A673 (cell line): Measurements from ENCODE around the gene CIAO3. TPM values are rescaled to one million over a fixed set of nuclear protein-coding genes. Genes with fewer than 3 reads are reported as not detected.
"Not testable (repeated sequence)": the region's sequence is repeated elsewhere in the genome, so short reads cannot be mapped to it uniquely, and the experiment has no call there.

Experiments
- BruUV-seq: library from RNA; stranded (reverse); fragments of 400-500 nt; replicated peaks from 2 replicates; lab custom pipeline; 2021; lab: Mats Ljungman, UMichigan
- CTCF ChIA-PET: fragments of 300-600 bp; sonication (Branson Sonifier 250); formaldehyde crosslinking; loops from one replicate; lab custom pipeline; 2022; ENCODE audit warnings: antibody characterized with exemption; lab: Charles Lee
- POLR2A ChIA-PET: fragments of 300-600 bp; sonication (Branson Sonifier 250); formaldehyde crosslinking; loops from one replicate; lab custom pipeline; 2022; ENCODE audit warnings: antibody characterized with exemption; ENCODE audit not compliant: low non-redundant PET; lab: Charles Lee
- DNase-seq: peaks from one replicate; pipeline ENCODE4 v3.0.0-alpha.2; 2015; ENCODE audit warnings: low spot score
- H3K27ac ChIP-seq: fragments of 200-600 bp; sonication (generic); 2 replicates; pipeline ENCODE4 v1.5.1; 2016; ENCODE audit warnings: mixed run types, low read depth, mild to moderate bottlenecking, mixed read lengths, antibody characterized with exemption, low read length; ENCODE audit not compliant: poor library complexity, severe bottlenecking
- H3K27me3 ChIP-seq: fragments of 200-600 bp; sonication (generic); replicated peaks from 2 replicates; pipeline ENCODE4 v1.6.1; 2017; ENCODE audit warnings: mixed run types, low read depth, mild to moderate bottlenecking, mixed read lengths, antibody characterized with exemption, low read length; ENCODE audit not compliant: insufficient read depth, poor library complexity
- H3K36me3 ChIP-seq: fragments of 200-600 bp; sonication (generic); 2 replicates; pipeline ENCODE4 v1.6.1; 2016; ENCODE audit warnings: mixed run types, mild to moderate bottlenecking, mixed read lengths, antibody characterized with exemption, low read length; ENCODE audit not compliant: insufficient read depth, poor library complexity, severe bottlenecking
- H3K4me1 ChIP-seq: fragments of 200-600 bp; sonication (generic); 2 replicates; pipeline ENCODE4 v1.6.1; 2017; ENCODE audit warnings: mixed run types, mild to moderate bottlenecking, mixed read lengths, antibody characterized with exemption, low read length; ENCODE audit not compliant: insufficient read depth, poor library complexity, severe bottlenecking
- H3K4me3 ChIP-seq: fragments of 200-600 bp; sonication (generic); 2 replicates; pipeline ENCODE4 v1.5.1; 2016; ENCODE audit warnings: low read depth, mixed run types, mild to moderate bottlenecking, mixed read lengths, low read length; ENCODE audit not compliant: poor library complexity, severe bottlenecking
- H3K9me3 ChIP-seq: fragments of 200-600 bp; sonication (generic); 2 replicates; pipeline ENCODE4 v1.6.1; 2016; ENCODE audit warnings: mixed run types, low read depth, mild to moderate bottlenecking, mixed read lengths, antibody characterized with exemption, low read length; ENCODE audit not compliant: poor library complexity, severe bottlenecking
- CTCF ChIP-seq: fragments of 300-800, 200-600 bp; sonication (generic); conservative IDR thresholded peaks from 2 replicates; pipeline ENCODE4 v1.5.1; 2017; ENCODE audit warnings: low read depth, mild to moderate bottlenecking, antibody characterized with exemption, low read length, moderate library complexity, mixed read lengths
- EZH2 ChIP-seq: fragments of 200-600 bp; sonication (generic); IDR thresholded peaks from 2 replicates; pipeline ENCODE4 v1.6.1; 2017; ENCODE audit warnings: borderline replicate concordance, low read depth, mild to moderate bottlenecking, mixed read lengths, antibody characterized with exemption, low read length; ENCODE audit not compliant: poor library complexity, severe bottlenecking
- intact Hi-C: fragments of 100-400 bp; cut with micrococcal nuclease; formaldehyde crosslinking; loops from one replicate; pipeline ENCODE4 v1.10.0; 2022; ENCODE audit not compliant: unreplicated experiment
- total RNA-seq: library from RNA; stranded (reverse); gene quantifications from 2 replicates; pipeline ENCODE4 v1.2.3, GENCODE V29; 2021

CIAO3 gene
- total RNA-seq, 1 experiment from 2014 or later: 48.4 TPM

- POLR2A ChIA-PET: no interaction called here
- Histone ChIP-seq H3K27ac (no peak overlapping the region), H3K4me1 (no peaks in the 10 kb centered on the region), H3K27me3 (peaks cover 9% of the 10 kb centered on the region), H3K9me3 (no peaks in the 10 kb centered on the region), H3K4me3 (no peak overlapping the region), H3K36me3 (no peaks in the 10 kb centered on the region)
- TF ChIP-seq CTCF (no peak), EZH2 (no peak)
- CTCF ChIA-PET: no interaction called here
- no peak for DNase-seq
- BruUV-seq: no TSS peak
- intact Hi-C loops: no loop called here
These were observed 37.6 kb upstream of the CIAO3 start for GRCh38 chr16:778447-778846.

DNA sequence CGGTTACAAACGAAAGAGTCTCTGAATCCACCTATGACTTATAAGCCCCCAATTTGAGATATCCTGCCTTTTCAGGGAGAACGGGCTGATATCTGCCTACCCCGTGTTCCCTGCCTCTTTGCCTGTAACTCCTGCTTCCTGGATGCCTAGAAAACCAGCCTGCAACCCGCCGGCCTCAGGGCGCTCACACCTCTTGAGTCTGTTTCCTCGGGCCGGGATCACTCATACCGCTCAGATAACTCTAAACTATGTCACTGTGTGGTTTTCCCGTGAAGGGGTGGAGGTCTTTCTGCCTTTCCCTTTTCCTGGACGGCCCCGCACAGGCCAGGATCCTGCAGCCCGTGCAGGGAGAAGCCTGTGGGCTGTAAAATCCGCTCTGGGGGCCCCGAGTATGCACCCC lies 37.0 kb upstream of the CIAO3 start:
- DNase-seq: no peak
- POLR2A ChIA-PET: no interaction called here
- TF ChIP-seq CTCF (no peak), EZH2 (no peak)

DNA sequence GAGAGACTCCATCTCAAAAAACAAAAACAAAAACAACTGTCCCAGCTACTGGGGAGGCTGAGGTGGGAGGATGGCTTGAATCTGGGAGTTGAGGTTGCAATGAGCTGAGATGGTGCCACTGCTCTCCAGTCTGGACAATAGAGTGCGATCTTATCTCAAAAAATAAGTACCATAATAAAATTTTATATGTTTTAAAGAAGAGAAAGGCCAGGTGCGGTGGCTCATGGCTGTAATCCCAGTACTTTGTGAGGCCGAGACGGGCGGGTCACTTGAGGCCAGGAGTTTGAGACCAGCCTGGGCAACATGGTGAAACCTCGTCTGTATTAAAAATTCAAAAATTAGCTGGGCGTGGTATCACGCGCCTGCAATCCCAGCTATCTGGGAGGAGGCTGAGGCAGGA lies 36.0 kb upstream of the CIAO3 start:
- POLR2A ChIA-PET: no interaction called here
- H3K4me1 ChIP-seq: no peaks in the 10 kb centered on the region
- intact Hi-C loops: no loop called here
- CTCF ChIA-PET: no interaction called here
- no peaks in the 10 kb centered on the region for H3K27me3 ChIP-seq
- H3K27ac ChIP-seq: no peak overlapping the region
- H3K4me3 ChIP-seq: no peak overlapping the region
- no peaks in the 10 kb centered on the region for H3K36me3 ChIP-seq
- no TSS peak for BruUV-seq
- DNase-seq: no peak
- TF ChIP-seq EZH2: no peak
- TF ChIP-seq CTCF: no peak
- no peaks in the 10 kb centered on the region for H3K9me3 ChIP-seq

More for the DNA sequence above, 37.0 kb upstream of the CIAO3 start:
- no peaks in the 10 kb centered on the region for H3K36me3 ChIP-seq
- no peaks in the 10 kb centered on the region for H3K4me1 ChIP-seq
- CTCF ChIA-PET: no interaction called here
- intact Hi-C loops: no loop called here
- no peak overlapping the region for H3K4me3 ChIP-seq
- no peaks in the 10 kb centered on the region for H3K9me3 ChIP-seq
- no TSS peak for BruUV-seq
- H3K27ac ChIP-seq: no peak overlapping the region
- H3K27me3 ChIP-seq: peaks cover 3% of the 10 kb centered on the region

GRCh38 chr16:776298-776697 lies 35.5 kb upstream of the CIAO3 start:
- POLR2A ChIA-PET, CTCF ChIA-PET, BruUV-seq, H3K36me3 ChIP-seq, H3K27ac ChIP-seq, DNase-seq, H3K4me3 ChIP-seq, H3K27me3 ChIP-seq, H3K9me3 ChIP-seq, H3K4me1 ChIP-seq, intact Hi-C loops: not testable (repeated sequence)
